Activated T-helper 1 cell treated with Interleukin-2 at 50 U/mL for 16 hours (primary cell): ENCODE measurements around the gene TOX2.

Experiments used
- DNase-seq: peaks from one replicate; pipeline ENCODE4 v3.0.0-alpha.2; 2020; ENCODE audit warnings: low read depth

Gene TOX2

DNA sequence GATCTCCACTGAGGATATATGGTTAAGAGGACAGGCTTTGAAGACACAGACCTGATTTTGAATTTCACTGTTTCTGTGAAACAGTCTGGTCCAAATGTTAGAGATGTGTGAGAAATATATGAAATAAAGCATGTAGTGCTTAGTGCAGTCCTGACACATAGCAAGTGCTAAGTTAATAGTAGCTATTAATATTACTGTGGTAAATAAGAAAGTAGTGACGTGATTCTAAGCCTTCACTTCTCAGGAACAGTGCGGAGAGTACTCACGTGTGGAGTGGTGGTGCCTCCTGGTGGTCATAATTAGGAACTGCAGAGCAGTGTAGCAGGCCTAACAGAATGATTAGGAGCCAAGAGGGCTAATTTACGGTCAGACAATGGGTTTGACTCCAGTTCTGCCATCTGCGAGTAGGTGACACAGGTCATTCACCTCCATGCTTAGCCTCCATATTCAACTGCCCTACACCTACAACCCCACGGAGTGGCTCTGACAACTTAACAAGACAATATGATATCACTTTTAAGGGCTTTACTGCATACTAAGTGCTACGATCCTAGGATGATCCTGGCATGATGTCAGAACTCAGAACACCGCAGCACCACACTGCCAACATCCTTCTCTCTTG is 166.1 kb downstream of the TOX2 start:
- peak; percentile 60 for DNase-seq

DNA sequence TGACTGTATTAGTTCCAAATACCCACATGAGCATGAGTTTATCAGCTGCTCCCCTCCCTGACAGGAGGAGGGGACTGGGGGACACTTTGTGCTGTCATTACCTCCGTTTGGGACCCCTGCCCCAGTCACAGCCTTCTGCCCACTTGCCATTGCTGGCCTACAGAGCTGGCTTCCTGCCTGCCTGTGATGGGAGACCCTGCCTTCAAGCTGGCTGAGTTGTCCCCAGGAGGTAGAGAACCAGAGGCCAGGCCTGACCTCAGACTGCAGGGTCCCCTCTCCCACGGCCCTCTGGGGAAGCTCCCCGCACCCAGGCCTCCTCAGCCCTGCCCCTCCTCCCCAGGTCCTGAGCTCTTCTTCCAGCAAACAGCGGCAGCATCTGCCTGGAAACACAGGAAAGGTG is 166.8 kb downstream of the TOX2 start:
- no peak for DNase-seq

DNA sequence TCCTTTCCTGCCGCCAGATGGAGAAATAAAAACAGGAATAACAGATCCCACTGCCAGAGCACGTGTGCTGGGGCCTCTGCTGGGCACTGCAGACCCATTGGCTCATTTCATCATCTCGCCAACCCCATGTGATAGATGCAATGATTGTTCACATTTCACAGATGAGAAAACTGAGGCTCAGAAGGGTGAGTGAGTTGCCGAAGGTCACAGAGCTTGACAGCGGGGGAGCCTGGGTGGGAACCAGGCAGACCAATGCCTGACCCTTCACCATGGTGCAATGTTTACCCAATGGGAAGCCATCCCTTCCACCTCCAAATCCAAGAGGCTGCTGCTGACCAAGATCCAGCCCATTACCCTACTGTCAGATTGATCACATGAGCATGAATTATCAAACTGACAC is 167.2 kb downstream of the TOX2 start:
- DNase-seq: no peak

DNA sequence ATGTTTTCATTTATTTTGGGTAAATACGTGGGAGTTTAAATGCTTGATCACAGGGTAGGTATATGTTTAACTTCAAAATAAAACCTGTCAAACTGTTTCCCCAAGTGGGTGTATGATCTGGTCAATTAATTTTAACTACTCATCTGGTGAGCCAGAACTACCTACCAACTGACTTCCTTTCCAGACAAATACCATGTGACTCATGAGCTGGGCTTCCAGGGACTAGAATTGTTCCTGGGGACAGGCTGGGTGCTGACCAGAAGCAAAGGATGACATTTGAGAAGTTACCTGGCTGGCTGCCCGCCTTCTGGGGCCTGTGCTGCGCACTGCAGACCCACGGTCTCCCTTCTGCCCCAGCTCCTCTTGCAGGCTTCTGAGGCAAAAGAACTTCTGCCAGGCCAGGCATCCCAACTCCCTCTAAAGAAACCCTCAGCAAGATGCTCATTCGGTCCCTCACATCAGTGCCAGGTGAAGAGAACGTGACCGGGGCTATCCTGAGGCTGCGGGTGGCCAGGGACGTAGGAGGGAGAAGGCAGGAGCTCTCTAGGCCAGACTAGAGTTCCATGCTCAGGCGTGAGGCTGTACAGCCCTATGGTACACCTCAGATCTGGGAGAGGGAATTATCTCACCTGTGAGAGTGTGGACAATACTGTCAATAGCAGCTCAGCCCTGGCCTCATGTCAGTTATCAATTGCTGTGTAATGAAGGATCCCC is 168.7 kb downstream of the TOX2 start:
- DNase-seq: no peak

DNA sequence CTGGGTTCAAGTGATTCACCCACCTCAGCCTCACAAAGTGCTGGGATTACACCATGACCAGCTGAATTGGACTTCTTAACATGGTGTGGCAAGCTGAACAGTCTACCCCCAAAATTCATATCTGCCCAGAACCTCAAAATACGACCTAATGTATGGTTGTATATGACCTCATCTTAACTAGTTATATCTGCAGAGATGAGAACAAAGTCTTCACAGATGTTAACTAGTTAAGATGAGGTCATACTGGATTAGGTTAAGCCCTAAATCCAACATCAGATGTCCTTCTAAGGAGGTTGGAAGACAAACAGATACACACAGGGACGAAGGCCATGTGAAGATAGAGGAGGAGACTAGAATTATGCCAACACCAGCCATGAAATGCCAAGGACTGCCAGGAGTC is 169.8 kb downstream of the TOX2 start:
- no peak for DNase-seq

DNA sequence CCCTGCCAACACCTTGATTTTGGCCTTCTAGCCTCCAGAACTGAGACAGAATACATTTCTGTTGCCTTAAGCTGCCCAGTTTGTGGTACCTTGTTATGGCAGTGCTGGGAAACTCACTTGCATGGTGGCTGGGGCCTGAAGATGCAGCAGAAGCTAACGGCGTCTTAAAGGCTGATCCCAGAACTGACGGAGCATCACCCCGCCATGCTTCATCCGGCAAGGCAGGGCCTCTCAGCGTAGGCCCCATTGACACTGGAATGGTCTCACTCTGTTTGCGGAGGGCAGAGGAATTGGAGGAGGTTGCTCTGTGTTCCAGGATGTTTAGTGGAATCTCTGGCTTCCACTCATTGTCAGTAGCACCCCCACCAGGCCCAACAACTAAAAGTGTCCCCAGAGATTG is 170.2 kb downstream of the TOX2 start:
- DNase-seq: no peak

DNA sequence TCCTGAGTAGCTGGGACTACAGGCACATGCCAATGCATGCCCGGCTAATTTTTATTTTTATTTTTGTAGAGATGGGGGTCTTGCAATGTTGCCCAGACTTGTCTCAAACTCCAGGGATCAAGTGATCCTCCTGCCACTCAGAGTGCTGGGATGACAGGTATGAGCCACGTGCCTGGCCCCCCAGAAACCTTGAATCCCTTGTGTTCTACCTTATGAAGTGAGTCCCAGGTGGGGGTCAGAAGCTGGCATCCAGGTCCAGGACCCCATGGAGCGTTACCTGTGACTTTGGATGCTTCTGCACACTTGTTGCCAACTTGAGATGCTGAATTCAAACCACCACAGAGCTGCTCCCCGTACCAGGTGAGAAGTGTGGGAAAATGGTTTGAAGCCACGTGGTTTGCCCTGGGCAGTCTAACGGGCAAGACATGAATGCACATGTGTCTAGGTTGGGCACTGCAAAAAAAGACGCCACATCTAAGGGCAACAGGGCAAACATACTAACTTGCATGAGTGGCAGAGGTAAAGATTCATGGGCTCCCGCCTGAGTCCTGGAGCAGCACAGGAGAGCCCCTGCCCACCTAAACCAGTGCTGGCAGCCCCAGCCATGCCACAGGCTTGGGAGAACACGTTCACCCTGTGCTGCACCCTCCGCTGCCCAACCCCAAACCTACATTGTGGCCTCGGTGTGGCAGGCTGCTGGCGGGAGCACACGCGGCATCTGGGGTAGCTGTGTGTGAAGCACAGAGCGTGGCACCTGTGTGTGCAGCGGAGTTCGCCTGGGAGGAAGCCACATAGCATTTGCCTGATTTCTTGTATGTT is 171.2 kb downstream of the TOX2 start:
- DNase-seq: no peak

DNA sequence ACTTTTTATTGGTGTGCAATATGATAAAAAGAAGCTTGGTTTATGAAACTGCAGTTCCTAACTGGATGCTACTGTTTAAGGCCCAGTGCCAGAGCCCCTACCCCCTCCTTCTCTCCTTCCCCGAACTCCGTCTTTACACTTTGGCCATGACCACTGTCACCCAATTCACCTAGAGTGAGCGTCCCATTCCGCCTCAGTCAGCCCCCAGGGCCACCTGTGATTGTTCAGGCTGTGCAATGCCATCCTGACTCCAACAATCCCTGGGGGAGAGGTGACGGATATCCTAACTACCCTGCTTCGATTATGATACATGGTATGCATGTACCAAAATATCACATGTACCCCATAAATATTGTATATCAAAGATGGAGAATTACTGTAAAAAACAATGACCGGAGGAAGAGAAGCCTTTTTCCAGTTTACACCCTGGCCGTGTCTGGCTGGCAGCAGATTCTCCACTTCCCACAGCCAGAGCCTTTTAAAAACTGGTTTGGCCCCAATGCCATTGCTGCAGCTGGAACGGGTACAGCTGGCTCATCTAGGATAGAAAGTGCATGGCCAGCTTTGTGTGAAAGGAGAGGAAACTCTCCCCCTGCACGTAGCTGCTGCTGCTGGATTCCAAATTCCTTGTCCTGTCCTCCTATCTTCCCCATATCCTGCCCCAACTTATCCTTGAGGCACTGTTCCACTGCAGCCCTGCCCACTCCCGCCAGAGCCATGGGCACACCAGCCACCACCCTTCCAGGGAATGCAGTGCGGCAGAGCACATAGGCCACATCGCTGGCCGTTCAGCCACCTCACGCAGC is 172.6 kb downstream of the TOX2 start:
- no peak for DNase-seq

DNA sequence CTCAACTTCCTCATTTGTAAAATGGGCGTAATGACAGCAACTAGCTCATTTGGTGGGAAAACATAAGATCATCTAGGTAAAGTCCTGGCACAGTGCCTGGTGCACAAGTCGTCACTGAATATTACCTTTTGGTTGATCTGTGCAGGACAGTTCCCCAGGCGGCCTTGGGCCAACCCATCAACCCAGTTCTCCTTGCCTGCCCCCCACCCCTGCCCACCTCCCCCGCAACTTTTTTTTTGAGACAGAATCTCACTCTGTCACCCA is 173.1 kb downstream of the TOX2 start:
- DNase-seq: no peak

DNA sequence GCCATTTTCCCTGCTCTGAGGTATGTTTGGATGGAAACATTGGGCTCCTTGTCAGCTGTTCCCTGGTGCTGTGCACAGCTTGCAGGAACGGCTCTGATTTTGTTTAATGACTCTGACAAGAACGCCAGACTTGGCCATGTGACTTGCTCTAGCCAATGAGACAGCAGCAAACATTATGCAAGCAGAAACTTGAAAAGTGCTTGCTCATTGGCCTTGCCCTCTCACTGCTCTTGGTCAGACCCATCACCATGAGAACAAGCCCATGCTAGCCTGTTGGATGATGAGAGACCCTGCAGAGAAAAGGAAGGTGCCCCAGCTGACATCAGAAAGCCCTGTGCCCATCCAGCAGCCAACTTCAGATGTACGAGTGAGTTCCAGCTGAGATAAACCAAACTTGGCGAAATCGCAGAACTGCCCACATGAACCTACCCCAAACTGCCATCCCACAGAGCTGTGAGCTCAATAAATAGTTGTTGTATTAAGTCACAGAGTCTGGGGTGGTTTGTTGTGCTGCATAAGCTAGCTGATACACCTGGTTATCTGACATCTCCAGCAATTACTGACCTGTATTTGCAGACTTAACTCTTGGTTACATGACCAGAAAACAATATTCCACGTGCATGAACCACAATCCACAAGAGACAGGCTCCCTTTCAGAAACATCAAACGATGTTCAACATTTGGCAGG is 175.5 kb downstream of the TOX2 start:
- DNase-seq: no peak

DNA sequence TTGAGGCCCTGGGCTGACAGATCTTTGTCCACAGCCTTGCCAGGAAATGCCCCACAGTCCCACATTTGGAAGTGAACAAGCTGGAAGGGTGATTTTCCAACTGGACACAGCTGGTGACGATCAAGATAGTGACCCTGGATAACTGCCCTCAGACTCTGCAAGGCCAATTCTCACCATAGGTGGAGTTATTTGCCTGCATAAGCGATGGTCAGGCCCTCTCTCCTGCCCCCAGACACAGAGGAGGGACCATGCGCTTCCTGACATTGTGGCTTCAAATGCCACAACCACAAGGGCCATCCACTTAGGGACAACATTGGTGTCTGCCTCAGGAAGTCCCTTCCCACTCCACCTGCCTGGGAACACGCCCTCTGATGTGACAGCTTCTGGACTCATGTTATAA is 176.4 kb downstream of the TOX2 start:
- no peak for DNase-seq

DNA sequence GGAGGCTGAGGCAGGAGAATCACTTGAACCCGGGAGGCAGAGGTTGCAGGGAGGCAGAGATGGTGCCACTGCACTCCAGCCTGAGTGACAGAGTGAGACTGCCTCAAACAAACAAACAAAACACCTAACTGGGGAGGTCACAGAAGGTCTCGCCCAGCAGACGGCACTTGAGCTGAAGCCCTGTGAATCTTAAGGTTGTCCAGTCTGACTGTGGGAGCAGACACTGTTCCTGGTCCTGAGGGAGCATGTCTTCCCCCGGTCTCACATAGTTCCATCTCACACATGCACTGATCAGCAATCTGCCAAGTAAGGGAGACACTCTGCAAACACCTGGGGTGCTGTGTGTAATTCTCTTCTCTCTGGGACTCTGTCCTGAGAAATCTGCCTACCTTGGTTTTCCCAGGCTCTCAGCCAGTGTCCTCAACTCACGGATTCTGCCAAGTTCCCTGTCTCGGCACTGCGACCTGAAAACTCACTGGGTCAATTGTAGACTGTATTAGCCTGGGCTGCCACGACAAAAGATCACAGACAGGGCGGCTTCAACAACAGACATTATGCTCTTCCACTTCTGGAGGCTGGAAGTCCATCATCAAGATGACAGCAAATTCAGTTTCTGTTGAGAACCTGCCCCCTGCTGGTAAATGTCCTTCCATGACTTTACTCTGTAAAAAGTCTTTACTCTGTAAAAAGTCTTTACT is 178.0 kb downstream of the TOX2 start:
- no peak for DNase-seq

DNA sequence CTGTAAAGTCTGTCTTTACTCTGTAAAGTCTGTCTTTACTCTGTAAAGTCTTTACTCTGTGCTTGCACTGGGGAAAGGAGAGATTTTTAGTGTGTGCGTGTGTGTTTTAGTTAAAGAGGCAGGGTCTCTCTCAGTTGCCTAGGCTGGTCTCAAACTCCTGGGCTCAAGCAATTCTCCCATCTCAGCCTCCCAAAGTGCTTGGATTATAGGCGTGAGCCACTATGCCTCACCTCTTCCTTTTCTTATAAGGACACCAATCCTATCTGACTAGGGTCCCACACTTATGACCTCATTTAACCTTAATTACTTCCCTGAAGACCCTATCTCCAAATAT is 178.6 kb downstream of the TOX2 start:
- no peak for DNase-seq

DNA sequence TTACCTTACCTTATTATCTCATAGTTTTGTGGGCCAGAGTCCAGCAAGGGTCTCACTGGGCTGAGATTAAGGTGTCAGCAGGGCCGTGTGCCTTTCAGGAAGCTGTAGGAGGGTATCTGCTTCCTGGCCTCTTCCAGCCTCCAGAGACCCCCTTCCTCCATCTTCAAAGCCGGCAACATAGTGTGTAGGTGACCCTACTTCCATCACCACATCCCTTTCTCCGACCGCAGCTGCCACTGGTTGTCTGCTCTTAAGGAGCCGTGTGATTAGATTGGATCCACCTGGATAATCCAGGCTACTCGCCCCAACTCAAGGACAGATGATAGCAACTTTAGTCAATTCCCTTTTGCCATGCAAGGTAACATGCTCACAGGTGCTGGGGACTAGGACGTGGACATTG is 181.2 kb downstream of the TOX2 start:
- DNase-seq: no peak

DNA sequence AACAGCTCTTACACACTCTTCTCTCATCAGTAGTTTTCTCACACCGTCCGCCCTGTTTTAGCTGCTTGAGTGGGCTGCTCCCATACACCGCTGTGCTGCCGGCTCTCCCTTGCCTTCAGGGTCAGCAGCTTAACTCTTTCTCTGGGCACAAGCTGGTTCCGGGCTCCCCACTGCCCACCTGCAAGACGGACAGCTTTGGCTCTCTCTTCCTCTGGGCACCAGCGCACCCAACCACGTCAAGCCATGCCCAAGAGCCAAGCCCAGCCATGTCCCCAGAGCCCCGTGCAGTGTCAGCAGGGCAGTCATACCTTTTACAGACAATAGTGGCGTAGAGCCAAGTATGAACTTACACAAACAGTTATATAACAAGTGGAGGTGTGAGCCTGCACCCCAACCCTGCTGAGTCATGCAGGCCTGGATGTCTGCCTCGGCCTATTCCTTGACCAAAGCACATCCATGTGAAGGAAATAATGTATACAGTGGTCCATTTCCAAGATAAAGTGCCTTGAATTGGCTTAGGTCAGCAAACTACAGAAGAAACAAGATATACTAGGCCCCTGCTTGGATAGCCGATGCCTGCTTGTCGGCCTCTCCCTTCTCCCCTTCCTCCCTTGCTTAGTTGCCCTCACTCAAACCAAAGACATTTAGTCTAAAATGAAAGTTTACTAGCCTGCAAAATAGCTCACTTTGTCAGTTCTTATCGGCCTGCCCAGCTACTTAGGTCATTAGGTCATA is 183.0 kb downstream of the TOX2 start:
- DNase-seq: no peak

DNA sequence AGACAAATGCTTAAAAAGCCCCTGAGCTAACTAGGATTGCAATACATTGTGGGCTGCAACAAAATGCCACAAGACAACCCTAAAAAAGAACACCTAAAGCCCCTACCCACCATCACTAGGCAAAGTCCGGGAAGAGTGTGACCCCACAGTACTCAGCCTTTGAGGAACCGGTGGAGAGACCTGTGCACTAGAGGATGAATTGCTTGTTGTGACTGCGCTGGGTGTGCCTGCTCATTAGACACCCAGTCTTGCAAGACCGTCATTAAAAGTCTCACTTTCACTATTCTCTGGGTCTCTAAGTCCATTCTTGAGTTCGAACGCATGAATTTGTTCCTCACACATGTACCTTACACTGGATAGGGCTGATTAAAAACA is 183.6 kb downstream of the TOX2 start:
- DNase-seq: no peak

DNA sequence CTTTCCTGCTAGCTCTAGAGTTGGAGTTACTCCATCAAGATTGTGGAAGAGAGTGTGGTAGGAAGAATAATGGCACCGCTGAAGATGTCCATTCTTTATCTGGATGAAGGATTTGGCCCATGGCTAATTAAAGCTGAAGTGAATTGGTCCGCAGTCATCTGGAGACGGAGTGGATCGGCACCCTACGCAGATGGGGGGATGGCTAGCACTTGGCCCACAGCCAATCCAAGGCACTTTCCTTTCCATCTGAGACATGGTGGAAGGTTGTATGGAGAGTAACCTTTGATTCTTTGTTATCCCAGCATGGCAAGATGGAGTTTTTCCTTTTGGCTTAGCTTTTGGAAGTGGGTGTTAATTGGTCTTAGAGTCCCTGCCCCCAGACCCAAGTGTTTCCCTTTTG is 184.0 kb downstream of the TOX2 start:
- DNase-seq: no peak

DNA sequence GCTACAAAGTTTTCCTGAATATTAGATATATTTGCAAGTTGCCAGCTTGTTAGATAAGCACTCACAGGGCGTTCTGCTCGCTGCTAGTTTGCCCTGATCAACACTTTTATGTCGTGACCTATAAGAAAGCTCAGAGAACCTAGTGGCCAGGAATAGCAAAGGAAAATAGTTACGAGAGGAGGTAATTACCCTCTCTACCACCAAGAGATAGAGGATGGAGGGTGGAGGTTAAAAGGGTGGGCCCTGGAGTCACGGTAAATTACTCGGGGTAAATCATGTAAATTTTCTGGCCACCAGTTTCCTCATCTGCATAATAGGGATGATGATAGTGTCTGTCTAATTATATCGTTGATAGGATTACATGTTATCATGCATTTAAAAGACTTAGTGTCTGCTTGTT is 185.2 kb downstream of the TOX2 start:
- DNase-seq: no peak

DNA sequence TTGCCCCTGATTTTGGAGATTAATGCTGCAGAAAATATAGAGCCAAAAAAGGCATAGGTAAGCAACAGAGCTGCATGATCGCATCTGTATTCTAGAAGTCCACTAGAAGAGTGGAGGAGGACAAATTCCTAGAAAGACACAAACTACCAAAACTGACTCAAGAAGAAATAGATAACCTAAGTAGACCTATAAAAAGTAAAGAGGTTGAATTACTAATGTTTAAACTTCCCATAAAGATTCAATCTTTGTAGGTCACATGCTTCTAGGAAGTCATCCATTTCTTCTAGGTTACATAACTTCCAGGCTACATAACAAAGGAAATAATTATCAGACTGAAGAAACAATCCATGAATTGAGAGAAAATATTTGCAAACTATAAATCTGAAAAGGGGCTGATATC is 187.9 kb downstream of the TOX2 start:
- DNase-seq: no peak

DNA sequence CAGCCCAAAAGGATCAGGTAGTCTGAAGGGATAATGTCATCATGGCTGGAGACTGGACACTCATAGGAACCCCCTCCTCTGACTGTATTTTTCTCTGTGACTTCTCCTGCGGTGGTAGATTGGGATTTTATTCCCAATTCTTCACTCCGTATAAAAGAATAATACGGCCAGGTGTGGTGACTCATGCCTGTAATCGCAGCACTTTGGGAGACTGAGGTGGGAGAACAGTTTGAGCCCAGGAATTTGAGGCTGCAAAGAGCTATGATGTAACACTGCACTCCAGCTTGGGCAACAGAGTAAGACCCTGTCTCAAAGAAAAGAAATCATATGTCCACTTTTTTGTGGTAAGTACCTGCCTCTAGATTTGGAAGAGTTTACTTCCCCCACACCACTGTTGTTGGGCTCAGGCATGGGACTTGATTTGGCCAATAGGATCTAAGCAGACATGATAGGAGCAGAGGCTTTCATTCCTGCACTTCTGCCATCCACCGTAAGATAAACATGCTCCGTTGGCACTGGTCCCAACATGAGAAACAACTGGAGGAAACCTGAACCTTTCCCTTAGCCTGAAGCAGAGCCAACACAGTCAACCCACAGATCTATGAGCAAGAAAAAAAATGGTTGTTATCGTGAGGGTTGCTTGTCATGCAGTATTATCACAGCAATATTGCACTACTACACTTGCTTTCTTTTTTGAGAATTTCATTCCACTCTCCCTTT is 190.3 kb downstream of the TOX2 start:
- DNase-seq: no peak
